22Rv1 (cell line): ENCODE data around the gene NR1I3.

ENCODE experiments used
- CTCF ChIP-seq: fragments of 450-650 bp; IDR thresholded peaks from 2 replicates; pipeline ENCODE4 v1.5.1; 2017; ENCODE audit warnings: mild to moderate bottlenecking
- ZFX ChIP-seq: fragments of 450-650 bp; IDR thresholded peaks from 2 replicates; pipeline ENCODE4 v1.6.1; 2017; ENCODE audit warnings: antibody characterized with exemption, borderline replicate concordance

- no peak for TF ChIP-seq CTCF
- no peak for TF ChIP-seq ZFX
Observed at GRCh38 chr1:161222175-161223019, 15.6 kb downstream of the NR1I3 start.
